Loucy (cell line): ENCODE measurements around the gene DCAF10.

Experiments used
- CTCF ChIP-seq: fragments of 200-600 bp; sonication (generic); conservative IDR thresholded peaks from 2 replicates; pipeline ENCODE4 v1.5.1; 2014; ENCODE audit warnings: mild to moderate bottlenecking, antibody characterized with exemption, low read length
- EZH2phosphoT487 ChIP-seq: fragments of 200-600 bp; IDR thresholded peaks from 2 replicates; pipeline ENCODE4 v1.6.1; 2018; ENCODE audit warnings: antibody characterized with exemption, mild to moderate bottlenecking, moderate library complexity, borderline replicate concordance

- TF ChIP-seq CTCF (no peak), EZH2phosphoT487 (no peak)
Measured at GRCh38 chr9:37798677-37799076, 1.9 kb upstream of the DCAF10 start.
